ENCODE data around the gene SEC63.
"Not testable (repeated sequence)": the region's sequence is repeated elsewhere in the genome, so short reads cannot be mapped to it uniquely, and the experiment has no call there.

Gene SEC63

GRCh38 chr6:107962723-107963122 is 4.7 kb upstream of the SEC63 start:
- in situ Hi-C loops (cut with MboI; ENCODE audit: low pct_unique_long_range_greater_than_20kb, low sequenced_read_pairs, unreplicated experiment) = no loop called here
- DNase-seq (ENCODE audit: low spot score) = no peak
- TF ChIP-seq CTCF (IDR thresholded peaks at IDR 0.05; ENCODE audit: extremely low read depth, insufficient read depth, missing control alignments) = no peak

GRCh38 chr6:107959392-107959791 is 1.4 kb upstream of the SEC63 start:
- DNase-seq (ENCODE audit: low spot score) = no peak
- in situ Hi-C loops (cut with MboI; ENCODE audit: low pct_unique_long_range_greater_than_20kb, low sequenced_read_pairs, unreplicated experiment) = no loop called here
- TF ChIP-seq CTCF (IDR thresholded peaks at IDR 0.05; ENCODE audit: extremely low read depth, insufficient read depth, missing control alignments) = no peak

GRCh38 chr6:107958689-107959362 is 818 bp upstream of the SEC63 start:
- in situ Hi-C loops (cut with MboI; ENCODE audit: low pct_unique_long_range_greater_than_20kb, low sequenced_read_pairs, unreplicated experiment); DNase-seq (ENCODE audit: low spot score): not testable (repeated sequence)

- peak; percentile 71 for DNase-seq (ENCODE audit: low spot score)
- in situ Hi-C loops (cut with MboI; ENCODE audit: low pct_unique_long_range_greater_than_20kb, low sequenced_read_pairs, unreplicated experiment) = no loop called here
- TF ChIP-seq CTCF (IDR thresholded peaks at IDR 0.05; ENCODE audit: extremely low read depth, insufficient read depth, missing control alignments) = no peak
These were observed 600 bp downstream of the SEC63 start for GRCh38 chr6:107957308-107957908.

GRCh38 chr6:107956586-107957307 is 1.3 kb downstream of the SEC63 start:
- DNase-seq (ENCODE audit: low spot score) = peak; percentile 46
- TF ChIP-seq CTCF (IDR thresholded peaks at IDR 0.05; ENCODE audit: extremely low read depth, insufficient read depth, missing control alignments) = no peak
- in situ Hi-C loops (cut with MboI; ENCODE audit: low pct_unique_long_range_greater_than_20kb, low sequenced_read_pairs, unreplicated experiment) = no loop called here

GRCh38 chr6:107956181-107956580 is 1.8 kb downstream of the SEC63 start:
- no peak for TF ChIP-seq CTCF (IDR thresholded peaks at IDR 0.05; ENCODE audit: extremely low read depth, insufficient read depth, missing control alignments)
- DNase-seq (ENCODE audit: low spot score) = no peak
- in situ Hi-C loops (cut with MboI; ENCODE audit: low pct_unique_long_range_greater_than_20kb, low sequenced_read_pairs, unreplicated experiment) = no loop called here

GRCh38 chr6:107953858-107954414 is 4.1 kb downstream of the SEC63 start:
- DNase-seq (ENCODE audit: low spot score); in situ Hi-C loops (cut with MboI; ENCODE audit: low pct_unique_long_range_greater_than_20kb, low sequenced_read_pairs, unreplicated experiment): not testable (repeated sequence)
